CD1c-positive myeloid dendritic cell (primary cell): ENCODE data around the gene M1AP.
A peak's percentile ranks its signal among the peaks of the same experiment; 100 is the strongest.
"Not testable (repeated sequence)": the region's sequence is repeated elsewhere in the genome, so short reads cannot be mapped to it uniquely, and the experiment has no call there.

ENCODE experiments used
- DNase-seq: peaks from one replicate; pipeline ENCODE4 v3.0.0-alpha.2; 2016; ENCODE audit errors: extremely low spot score

The M1AP gene

DNA sequence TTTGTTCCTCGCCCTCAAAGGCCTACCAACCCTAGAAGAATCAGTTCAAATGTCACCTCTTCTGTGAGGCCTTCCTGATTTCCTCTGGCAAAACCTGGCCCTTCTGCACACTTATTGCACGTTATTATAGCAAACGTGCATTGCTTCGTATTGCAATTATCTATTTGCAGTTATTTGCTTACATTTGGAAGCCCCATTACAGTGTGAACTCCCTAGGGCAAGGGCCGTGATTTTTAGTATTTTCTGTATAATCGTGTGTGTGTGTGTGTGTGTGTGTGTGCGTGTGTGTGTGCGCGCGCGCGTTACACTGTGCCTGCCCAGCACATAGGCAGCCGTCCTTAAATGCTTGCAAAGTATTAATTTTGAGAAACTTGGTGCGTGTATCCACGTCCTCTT is 5.5 kb upstream of the M1AP start:
- no peak for DNase-seq

DNA sequence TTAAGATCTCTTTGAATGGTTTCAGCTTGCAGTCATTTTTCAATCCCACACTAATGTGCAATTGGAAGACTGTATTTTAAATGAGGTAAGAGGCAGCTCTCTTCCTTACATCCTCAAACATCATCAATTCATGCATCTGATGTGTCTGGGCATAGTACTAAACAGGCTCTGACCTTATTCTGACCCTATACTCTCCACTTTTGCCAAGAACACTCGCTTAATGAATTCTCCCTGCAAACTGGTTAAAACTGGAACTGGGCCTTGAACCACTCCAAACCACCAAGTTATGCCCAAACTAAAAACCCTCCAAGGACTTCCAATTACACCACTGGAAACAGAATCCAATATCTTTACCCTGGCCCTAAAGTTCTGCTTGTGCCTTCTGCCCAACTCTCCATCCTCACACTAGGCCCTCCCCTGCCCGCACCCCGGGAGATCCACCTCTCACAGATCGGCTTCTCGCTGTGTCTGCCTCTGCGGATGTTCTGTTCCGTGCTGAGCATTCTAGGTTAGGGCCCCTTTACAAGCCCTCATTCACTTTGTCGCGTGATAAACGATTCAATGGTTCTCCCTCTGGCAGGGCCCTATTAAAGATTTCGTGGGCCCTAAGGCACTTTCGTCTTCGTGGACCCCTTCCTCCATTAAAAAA is 1.2 kb downstream of the M1AP start:
- no peak for DNase-seq

DNA sequence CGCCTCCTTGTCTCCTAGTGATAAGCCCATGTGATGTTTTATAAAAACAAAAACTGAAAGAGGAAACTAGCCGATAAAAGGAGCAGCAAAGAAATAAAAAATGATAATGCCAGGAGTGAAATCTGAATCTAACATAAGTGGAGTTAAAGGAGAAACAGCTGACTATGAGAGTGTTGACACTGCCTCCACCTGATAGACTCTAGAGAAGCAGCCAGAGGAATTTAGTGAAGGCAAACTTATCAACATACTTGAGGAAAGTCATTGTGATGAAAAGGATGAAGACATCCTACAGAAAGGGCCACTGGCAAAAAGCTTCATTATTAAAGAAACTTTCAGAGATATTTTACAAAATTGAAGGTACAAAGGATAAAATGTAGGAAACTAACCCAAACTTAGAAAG is 1.9 kb downstream of the M1AP start:
- DNase-seq: no peak

DNA sequence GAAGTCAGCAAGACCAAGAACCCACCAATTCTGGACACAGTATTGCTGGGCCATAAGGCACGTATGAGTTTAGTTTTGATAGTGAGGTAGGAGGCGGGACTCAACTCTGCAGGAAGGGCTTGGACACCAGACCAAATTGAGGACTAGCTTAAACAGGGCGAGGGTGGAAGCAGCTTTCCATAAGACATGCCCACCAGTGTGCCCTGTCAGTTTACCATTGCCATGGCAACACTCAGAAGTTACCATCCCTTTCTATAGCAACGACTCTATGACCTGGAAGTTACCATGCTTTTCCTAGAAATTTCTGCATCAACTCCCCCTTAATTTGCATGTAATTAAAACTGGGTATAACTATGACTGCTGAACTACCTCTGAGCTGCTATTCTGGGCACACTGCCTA is 2.8 kb downstream of the M1AP start:
- no peak for DNase-seq

DNA sequence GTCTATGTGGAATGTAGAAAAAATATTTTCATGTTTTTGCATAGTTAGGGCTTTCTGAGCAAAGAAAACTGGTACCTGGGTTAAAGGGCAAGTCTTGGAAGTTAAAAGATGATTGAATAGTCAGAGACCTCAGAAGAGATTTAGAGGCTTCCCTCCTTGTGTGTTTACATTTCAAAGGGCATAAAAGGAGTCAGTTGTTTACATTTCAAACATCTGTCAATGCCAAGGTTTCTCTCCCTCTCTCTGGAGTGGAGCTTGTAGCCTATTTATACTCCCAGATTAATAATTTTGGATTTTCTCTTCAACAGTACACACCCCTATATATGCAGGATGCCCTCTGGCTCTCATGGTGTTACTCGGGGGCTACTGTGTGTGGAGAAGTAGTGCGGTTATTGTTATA is 8.6 kb downstream of the M1AP start:
- no peak for DNase-seq

DNA sequence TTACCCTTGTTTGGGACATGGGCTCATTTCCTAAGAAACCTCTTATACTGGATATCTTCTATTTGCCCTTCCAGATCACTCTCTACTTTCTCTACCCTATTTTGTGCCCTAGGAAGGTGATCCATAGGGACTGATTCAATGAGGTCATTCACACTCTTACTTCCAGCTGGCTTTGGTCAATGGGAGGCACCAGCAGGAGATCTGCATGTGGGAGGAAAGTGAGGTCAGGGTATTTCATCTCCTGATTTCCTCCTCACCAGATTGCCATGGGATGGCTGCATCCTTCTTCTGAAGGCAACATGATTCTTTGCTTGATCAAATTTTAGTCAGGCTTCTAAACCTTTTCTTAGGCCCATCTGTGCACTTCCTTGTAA is 15.2 kb downstream of the M1AP start:
- no peak for DNase-seq

DNA sequence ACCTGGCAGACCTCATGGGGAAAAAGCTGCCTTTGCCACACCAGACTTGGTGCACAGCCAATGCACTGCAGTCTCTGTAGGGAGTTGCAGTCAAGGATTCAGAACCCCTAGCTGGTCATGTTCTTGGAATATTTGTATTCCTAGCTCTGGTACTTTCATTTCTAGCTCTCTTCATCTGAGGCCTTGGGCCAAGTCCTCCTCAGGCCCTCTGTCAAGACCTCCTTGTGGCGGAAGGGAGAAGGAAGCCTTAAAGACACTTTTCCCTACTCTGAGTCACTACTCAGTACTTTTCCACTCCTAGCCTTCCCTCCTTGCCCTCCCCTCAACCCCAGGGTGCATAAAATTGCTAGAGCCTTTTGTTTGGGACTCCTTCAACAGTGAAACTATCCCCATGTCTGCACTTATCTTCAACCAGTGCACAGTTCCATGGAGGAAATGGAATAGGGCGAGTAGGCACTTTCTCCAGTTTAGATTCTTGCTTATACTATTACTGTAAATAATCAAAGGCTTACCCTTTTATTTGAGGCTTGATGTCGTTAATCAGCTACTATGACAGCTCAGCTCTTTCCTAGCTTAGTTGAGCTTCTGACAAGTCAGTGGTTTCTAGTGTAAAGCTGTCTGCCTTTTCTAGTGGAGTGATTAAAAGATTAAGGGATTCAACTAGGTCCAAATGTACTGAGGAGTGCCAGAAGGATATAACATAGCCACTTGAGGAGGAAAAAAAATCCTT is 15.8 kb downstream of the M1AP start:
- DNase-seq: no peak

DNA sequence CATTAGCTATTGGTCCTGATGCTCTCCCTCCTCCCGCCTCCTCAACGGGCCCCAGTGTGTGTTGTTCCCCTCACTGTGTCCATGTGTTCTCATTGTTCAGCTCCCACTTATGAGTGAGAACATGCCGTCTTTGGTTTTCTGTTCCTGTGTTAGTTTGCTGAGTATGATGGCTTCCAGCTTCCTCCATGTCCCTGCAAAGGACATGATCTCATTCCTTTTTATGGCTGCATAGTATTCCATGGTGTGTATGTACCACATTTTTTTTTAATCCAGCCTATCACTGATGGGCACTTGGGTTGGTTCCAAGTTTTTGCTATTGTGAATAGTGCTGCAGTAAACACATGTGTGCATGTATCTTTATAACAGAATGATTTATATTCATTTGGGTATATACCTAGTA is 17.7 kb downstream of the M1AP start:
- not testable (repeated sequence) for DNase-seq

DNA sequence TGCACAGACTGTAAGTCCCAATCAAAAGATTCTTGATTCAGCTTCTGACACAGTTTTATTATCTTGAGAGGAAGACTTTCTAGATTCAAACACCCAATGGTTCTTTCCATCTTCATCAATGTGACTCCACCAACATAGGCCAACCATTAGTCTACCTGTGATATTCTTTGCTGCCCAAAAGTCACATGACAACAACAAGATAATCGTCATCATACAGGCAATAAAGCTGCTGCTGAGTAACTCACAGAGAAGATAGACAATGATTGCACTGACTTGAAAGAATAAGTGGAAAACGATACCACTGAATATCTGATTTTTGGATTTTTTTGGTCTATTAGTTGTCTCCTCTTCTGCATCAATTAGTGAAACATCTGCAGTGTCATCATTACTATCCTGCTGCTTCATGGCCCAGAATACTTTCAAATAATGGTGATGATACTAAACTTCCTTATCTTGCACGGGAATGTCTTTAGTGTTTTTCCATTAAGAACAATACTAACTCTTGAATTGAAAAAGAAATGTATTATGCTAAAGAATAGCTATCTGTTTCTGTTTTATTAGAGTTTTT is 19.5 kb downstream of the M1AP start:
- DNase-seq: no peak

DNA sequence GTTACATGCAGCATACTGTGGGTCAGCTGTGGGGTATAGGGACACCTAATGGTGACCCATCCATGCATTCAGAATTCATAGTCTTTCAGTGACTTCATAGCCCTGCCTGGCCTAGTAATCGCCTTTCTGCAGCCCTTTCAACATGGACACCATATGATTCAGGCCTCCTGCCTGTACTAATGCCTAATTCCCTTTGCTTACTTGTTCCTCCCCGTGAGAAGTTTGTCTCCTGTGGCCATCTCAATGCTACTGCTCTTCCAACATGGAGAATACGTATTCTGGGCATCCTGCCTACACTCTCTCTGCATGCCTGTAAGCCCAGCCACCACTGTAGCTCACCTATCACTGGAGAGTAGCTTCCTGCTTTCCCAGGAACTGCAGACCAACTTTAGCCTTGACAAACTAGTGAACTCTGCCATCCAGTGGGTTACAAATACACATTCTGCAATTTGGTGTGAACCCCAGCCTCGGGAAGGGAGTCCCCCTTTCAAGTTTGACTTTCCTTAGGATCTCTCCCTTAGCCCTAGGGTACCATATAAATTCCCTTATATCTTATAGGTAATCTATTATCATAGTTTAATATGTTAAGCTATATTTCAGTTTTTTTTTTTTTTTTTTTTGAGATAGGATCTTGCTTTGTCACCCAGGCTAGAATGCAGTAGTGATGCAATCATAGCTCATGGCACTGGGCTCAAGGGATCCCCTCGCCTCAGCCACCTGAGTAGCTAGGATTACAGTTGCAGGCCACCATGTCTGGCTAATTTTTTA is 22.3 kb downstream of the M1AP start:
- DNase-seq: no peak

DNA sequence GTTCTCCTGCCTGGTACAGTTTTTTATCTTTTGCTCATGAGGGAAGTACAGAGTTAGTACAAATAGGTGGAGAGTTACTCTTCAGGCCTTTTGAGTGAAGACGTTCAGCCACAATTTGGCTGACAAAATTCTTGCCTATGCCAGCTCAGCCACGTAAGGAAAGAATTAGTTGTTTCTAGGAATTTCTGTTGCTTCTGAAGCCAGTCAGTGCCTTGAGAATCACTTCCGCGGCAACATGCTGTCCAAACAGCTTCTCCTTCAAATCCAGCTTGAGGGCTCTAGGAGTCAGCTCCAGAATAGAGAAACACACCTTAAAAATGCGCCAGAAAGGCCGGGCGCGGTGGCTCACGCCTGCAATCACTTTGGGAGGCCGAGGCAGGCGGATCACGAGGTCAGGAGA is 27.5 kb downstream of the M1AP start:
- DNase-seq: no peak

DNA sequence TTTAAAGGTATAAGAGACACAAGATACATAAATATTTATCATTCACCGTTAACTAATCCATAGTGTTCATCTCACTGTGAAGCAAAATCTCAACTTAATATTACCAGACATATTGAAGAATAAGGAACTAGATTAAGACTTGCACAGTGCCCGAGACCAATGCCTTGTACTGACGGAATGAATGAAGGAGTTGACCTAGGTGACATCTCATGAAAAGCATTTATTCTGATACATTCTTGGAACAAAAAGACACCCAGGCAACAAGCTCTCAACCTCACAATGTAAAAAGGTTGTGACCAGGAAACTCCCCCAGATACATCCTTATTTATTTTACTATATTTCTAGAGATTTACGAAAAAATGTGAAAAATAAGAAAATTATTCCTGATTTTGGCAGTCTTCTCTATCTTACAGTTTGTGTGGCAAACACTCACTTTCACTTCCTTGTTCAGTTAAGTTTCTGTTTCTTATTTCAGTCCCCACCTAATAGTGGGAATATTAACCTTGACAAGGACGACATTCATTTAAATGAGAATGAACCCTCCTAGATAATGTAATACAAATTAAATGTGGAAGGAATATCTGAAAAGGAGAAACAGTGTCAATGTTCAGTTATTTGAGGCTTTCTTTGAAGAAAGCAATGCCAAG is 28.4 kb downstream of the M1AP start:
- DNase-seq: peak; percentile 49

DNA sequence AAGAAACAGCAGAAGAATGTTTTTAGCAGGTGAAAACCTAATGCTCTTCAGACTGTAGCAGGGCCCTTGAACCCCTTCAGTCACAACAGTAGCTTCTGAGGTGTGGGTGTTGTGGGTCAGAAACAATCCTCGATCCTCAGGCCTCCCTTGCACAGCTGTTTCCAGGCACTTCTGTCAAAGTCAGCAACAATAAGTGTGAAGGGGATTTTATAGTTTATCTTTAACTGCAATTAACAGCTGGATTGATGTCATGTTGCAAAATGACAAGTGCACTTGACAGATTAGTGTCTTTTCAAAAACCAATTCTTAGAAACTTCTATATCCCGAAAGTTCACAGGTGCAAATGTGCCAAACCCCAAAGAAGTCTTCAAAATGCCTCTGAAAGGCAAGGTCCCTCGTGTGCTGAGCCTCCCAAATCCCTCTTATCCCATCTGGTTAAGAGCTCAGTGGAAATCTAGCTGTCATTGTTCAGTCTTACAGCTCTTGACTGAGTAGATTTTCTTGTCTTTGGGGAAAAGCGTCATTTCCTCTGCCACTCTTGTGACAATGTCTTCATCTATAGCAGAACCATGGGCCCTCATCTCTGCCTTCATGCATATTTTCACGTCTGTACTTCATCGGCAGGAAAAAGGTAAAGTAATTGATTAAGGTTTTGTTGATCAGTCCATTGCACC is 29.6 kb downstream of the M1AP start:
- no peak for DNase-seq

DNA sequence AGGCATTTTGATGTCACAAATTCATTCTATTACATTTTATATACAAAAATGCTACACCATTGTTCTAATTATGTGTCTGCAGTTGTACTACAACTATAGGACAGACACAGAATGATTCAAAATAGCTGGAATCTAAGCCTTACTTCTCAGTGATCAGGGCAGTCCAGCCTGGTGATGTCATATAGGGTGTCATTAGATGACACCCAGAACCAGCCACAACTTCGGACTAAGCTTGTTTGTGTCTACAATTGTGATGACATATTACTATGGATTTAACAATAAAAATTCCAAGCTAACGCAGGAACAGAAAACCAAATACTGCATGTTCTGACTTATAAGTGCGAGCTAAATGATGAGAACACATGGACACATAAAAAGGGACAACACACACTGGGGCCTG is 31.0 kb downstream of the M1AP start:
- DNase-seq: no peak

DNA sequence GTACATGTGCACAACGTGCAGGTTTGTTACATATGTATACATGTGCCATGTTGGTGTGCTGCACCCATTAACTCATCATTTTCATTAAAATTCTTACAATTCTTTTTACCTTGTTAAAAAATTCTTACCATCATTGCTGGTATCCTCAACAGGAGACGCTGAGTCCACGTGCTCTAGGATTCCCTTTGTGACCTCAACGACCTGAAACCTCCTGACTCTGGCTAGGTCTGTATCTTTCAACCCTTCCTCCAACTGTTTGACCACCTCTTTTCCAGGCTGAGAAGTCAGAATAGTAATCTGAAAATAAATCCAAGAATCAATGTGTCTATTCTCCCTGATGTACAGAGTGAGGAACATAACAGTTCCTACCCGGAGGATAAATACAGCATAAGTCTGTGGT is 41.2 kb downstream of the M1AP start:
- no peak for DNase-seq

DNA sequence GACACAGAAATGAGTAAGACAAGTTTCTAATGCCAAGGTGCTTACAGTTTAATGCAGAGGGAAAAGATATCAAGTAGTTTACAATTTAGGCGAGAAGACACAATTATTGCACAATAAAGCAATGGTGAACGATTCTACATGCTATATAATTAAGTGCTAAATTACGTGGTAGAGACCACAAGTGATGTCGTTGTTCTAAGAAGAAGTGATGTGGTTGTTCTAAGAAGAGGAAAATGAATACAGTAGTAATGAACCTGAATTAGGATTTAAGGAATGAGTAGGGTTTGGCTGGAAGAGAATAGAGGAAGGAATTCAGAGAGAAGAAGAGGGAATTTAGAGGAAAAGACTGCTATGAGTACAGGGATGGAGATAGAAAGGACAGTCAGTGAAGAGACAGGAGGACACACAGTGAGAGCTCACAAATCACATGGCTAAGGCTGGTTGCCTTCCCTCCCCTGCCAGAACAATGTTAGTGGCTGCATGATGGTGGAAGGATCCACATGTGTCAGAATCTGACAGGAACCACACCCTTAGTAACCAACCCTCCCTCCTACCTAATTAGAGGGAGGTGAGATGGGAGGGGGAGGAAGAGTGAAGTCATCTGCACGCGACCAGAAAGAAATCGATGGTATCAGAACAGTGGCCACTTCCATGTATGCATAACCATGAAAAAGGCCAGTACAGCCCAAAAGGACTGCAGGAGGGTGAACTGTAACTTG is 44.7 kb downstream of the M1AP start:
- DNase-seq: no peak

DNA sequence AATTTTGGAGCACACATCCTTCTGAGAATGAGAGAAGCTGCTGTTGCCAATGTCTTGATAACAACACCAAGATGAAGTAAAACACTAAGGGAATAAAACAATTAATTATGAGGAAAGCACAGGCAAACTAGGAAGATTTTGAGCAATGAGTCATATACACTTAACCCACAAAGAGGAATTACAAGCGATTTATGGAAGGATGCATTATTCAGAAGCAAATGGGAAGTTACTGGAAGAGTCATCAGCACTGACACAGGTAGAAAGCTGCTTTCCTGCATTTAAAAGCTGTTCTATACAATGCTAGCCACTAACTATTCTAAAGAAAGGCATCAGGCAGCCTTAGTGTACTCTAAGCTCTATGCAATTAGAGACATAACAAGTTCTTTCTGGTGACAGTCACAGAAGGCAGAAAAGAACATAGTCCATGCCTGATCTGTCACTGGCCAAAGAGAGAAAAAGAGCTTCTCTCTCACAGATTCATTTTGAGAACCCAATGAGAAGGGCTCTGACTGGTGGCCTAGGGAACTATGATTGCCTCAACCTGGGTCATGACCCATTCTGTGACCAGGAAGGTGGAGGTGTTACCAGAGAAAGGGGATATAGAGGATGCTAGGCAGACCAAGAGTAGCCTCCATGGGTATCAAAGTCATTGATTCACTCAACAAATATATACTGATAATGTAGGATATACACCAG is 45.4 kb downstream of the M1AP start:
- DNase-seq: peak; percentile 58

DNA sequence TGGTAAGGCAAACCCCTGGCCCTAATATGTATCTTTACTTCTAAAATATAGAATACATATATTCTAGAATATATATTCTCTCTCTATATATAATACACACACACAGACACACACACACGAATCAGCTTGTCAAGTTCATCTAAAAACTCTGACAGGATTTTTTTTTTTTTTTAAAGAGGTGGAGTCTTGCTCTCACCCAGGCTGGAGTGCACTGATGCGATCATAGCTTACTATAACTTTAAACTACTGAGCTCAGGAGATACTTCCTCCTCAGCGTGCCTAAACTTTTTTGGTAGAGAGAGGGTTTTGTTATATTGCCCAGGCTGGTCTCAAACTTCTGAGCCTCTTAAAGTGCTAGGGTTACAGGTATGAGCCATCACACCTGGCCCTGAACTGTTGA is 48.5 kb downstream of the M1AP start:
- no peak for DNase-seq

DNA sequence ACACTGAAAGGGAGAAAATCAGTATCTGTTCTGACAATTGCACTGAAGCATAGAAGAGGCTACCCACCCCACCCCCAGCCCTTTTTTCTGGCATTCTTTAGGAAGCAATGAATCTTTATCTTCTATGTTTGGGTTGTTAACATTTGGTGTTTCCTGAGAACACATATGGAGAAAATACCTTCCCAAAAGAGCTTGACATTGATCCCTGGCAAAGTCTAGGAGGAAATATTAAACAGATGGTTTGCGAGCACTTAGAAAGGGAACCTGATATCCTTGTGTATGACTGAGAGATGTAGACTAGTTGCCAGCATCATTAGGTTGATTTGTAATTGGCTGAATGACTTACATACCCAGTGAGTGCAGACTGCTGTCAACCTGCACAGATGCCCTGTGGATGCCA is 50.7 kb downstream of the M1AP start:
- no peak for DNase-seq

DNA sequence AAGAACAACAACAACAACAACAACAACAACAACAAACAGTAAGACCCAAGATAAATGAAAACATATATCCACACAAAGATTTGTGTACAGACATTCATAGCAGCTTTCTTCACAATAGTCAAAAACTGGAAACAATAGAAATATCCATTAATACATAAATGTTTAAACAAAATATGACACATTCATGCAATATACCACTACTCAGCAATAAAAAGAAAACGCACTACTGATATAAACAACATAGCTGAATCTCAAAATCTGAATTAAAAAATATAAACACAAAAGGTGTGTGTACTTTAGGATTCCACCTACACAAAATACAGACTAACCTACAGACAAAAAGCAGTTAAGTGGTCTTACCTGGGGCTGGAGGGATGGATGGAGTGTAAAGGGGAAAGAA is 51.5 kb downstream of the M1AP start:
- no peak for DNase-seq
